Left ventricle myocardium inferior (tissue), 1 donor: ENCODE results near the gene KCNB1. TPM values are rescaled to one million over a fixed set of nuclear protein-coding genes. Genes with fewer than 3 reads are reported as not detected.

Experiments
- DNase-seq: peaks from one replicate; pipeline ENCODE4 v3.0.0-alpha.2; 2020
- H3K27ac ChIP-seq: fragments of 200-600 bp; replicated peaks from 2 replicates; pipeline ENCODE4 v1.8.0; 2021
- H3K27me3 ChIP-seq: fragments of 200-600 bp; 2 replicates; pipeline ENCODE4 v1.8.0; 2021; ENCODE audit warnings: low read depth
- H3K36me3 ChIP-seq: fragments of 200-600 bp; 2 replicates; pipeline ENCODE4 v1.8.0; 2021
- H3K4me1 ChIP-seq: fragments of 200-600 bp; 2 replicates; pipeline ENCODE4 v1.8.0; 2021
- H3K4me3 ChIP-seq: fragments of 200-600 bp; 2 replicates; pipeline ENCODE4 v1.8.0; 2021; ENCODE audit warnings: mild to moderate bottlenecking, moderate library complexity
- H3K9me3 ChIP-seq: fragments of 200-600 bp; replicated peaks from 2 replicates; pipeline ENCODE4 v1.8.0; 2021
- intact Hi-C: fragments of 100-400 bp; cut with micrococcal nuclease; formaldehyde crosslinking; loops from one replicate; pipeline ENCODE4 v1.11.0; 2022
- total RNA-seq: library from RNA; stranded (reverse); fragmentation: NEBNext Ultra II Directional; extraction: Animal tissue kit (Norgen Biotek cat#: 25700); gene quantifications from one replicate; pipeline ENCODE4 v1.2.1, GENCODE V29; 2021
- TF ChIP-seq, protein P1 (sequence below): fragments of 200-600 bp; IDR thresholded peaks from 2 replicates; pipeline ENCODE4 v1.8.0; 2021; ENCODE audit warnings: antibody characterized with exemption, mild to moderate bottlenecking, borderline replicate concordance
- donor health status: DM: no; HTN: yes; CAD: no; lungs with severe emphysema.

The KCNB1 gene
- total RNA-seq, 1 donor from 2014 or later: 0.77 TPM

DNA sequence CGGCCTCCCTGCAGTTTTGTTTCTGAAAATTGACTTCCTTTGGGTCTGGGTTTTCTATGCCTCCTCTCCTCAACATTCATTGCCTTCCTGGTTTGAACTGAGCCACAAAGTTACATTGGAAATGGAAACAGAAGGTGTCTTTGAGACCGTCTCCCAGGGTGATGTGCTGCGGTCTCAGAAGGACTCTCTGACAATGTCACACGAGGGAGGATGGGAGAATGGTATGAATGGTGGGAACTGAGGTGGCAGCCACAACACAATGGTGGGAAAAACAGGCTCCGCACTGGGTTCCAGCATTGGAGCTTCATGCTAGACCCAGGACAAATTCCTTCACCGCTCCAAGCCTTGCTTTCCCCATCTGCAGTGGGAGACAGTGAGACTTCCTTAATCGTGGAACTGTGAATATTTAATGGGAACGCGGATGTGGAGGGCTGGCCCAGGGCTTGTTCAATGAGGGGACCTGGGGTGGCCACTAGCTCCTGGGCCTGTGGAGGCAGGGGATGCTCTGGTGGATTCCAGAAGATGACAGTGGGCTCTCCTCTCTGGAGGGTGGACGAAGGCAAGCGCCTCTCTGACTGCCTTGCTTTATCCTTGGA, 73.9 kb downstream of the KCNB1 start:
- Histone ChIP-seq H3K9me3 (no peaks in the 10 kb centered on the region), H3K4me3 (no peak overlapping the region), H3K27ac (no peak overlapping the region), H3K4me1 (peaks cover 4% of the 10 kb centered on the region), H3K27me3 (peaks cover 26% of the 10 kb centered on the region), H3K36me3 (no peaks in the 10 kb centered on the region)
- intact Hi-C loops: no loop called here
- TF ChIP-seq, protein P1, sequence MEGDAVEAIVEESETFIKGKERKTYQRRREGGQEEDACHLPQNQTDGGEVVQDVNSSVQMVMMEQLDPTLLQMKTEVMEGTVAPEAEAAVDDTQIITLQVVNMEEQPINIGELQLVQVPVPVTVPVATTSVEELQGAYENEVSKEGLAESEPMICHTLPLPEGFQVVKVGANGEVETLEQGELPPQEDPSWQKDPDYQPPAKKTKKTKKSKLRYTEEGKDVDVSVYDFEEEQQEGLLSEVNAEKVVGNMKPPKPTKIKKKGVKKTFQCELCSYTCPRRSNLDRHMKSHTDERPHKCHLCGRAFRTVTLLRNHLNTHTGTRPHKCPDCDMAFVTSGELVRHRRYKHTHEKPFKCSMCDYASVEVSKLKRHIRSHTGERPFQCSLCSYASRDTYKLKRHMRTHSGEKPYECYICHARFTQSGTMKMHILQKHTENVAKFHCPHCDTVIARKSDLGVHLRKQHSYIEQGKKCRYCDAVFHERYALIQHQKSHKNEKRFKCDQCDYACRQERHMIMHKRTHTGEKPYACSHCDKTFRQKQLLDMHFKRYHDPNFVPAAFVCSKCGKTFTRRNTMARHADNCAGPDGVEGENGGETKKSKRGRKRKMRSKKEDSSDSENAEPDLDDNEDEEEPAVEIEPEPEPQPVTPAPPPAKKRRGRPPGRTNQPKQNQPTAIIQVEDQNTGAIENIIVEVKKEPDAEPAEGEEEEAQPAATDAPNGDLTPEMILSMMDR: no peak
- no peak for DNase-seq

DNA sequence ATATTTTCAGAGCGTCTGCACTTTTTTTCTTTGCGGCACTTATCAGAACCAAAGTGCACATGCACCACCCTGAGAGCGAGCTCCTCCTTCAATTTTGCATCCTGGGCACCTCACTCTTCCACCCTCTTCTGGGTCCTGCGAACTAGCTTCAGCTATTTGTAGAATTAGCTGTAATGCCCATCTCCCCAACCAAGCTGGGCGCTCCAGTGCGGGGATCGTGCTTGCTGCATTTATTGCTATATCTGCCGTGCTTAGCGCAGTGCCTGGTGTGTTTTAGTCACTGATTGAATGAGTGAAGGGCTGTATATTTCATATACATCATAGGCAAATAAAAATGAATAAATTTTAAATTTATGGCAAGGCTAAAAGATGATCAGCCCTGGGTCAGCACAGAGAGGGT, 75.8 kb downstream of the KCNB1 start:
- TF ChIP-seq, protein P1: no peak
- no peak for DNase-seq
- Histone ChIP-seq H3K27ac (no peak overlapping the region), H3K36me3 (no peaks in the 10 kb centered on the region), H3K4me1 (peaks cover 9% of the 10 kb centered on the region), H3K27me3 (peaks cover 13% of the 10 kb centered on the region), H3K9me3 (no peaks in the 10 kb centered on the region), H3K4me3 (no peak overlapping the region)
- intact Hi-C loops: no loop called here

DNA sequence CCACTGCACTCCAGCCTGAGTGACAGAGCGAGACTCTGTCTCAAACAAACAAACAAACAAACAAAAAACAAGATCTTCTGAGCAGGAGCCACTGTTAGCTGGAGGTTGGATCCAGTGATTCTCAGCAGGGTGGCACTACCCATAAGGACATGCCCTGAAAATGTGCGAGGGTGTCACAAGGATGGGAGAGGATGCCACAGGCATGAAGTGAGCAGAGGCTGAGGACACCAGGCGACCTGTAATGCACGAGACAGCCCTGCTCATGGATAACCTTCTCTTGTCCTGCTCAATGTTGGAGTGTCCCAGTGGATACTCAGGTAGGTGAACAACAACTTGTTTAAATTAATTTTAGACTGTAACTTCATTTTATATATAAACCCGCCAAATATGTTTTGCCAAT, 76.8 kb downstream of the KCNB1 start:
- no peak overlapping the region for H3K27ac ChIP-seq
- no peaks in the 10 kb centered on the region for H3K36me3 ChIP-seq
- H3K9me3 ChIP-seq: no peaks in the 10 kb centered on the region
- H3K27me3 ChIP-seq: peaks cover 9% of the 10 kb centered on the region
- H3K4me3 ChIP-seq: no peak overlapping the region
- no peak for DNase-seq
- intact Hi-C loops: no loop called here
- H3K4me1 ChIP-seq: peaks cover 18% of the 10 kb centered on the region
- TF ChIP-seq, protein P1: no peak

DNA sequence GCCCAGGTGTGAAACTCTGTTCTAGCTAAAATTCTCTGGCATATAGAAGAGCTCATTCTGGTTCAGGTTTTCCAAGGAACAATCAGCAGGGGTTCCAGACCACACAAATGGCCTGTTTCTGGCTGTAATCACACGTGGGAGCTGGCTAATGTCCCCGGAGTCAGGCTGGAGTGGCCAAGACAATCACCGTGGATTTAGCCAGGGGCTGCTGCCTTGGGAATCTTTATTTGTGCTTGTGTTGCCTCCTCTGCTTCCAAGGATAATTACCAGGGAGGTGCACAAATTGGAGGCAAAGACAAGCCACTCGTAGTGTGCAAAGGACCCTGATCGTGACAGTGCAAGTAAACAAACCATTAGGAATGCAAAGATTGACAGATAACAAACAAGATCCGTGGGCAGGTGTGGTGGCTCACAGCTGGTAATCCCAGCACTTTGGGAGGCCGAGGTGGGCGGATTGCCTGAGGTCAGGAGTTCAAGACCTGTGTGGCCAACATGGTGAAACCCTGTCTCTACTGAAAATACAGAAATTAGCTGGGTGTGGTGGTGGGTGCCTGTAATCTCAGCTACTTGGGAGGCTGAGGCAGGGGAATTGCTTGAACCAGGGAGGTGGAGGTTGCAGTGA, 77.3 kb downstream of the KCNB1 start:
- H3K36me3 ChIP-seq: no peaks in the 10 kb centered on the region
- peaks cover 24% of the 10 kb centered on the region for H3K4me1 ChIP-seq
- TF ChIP-seq, protein P1: no peak
- no peak overlapping the region for H3K4me3 ChIP-seq
- H3K9me3 ChIP-seq: no peaks in the 10 kb centered on the region
- intact Hi-C loops: no loop called here
- H3K27me3 ChIP-seq: peaks cover 9% of the 10 kb centered on the region
- H3K27ac ChIP-seq: peak overlapping the region; percentile 27
- DNase-seq: no peak

DNA sequence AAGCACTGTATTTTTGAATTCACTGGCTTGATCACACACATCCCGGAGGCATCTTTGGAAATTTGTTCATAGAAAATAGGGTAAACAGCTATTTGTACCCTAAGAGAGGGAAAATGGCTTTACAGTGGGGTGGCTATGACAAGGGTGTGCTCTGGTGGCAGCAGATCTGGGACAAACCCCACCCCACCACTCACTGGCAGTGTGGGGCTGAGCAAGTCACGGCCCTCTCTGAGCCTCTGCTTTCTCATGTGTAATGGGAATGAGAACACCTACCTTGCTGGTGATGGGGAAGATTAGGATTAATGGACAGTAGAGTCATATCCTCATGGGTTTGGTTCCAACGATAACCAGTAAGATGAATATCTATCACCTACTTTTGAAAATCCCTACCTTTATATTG, 78.0 kb downstream of the KCNB1 start:
- Histone ChIP-seq H3K36me3 (no peaks in the 10 kb centered on the region), H3K27ac (peak overlapping the region; percentile 27), H3K27me3 (peaks cover 9% of the 10 kb centered on the region), H3K9me3 (no peaks in the 10 kb centered on the region), H3K4me1 (peaks cover 27% of the 10 kb centered on the region), H3K4me3 (no peak overlapping the region)
- DNase-seq: no peak
- TF ChIP-seq, protein P1: no peak
- intact Hi-C loops: no loop called here
